WTC11 (cell line): ENCODE data around the gene AMBRA1.

Experiments used
- ELF4 ChIP-seq: sonication (generic); formaldehyde crosslinking; IDR thresholded peaks from 2 replicates; pipeline ENCODE4 v1.8.1; 2022; ENCODE audit warnings: low read depth, mild to moderate bottlenecking, moderate library complexity, missing genetic modification reagents
- JUN ChIP-seq: sonication (generic); formaldehyde crosslinking; IDR thresholded peaks from 2 replicates; pipeline ENCODE4 v1.8.0; 2023; ENCODE audit warnings: mild to moderate bottlenecking, missing genetic modification reagents
- ZNF232 ChIP-seq: sonication (generic); formaldehyde crosslinking; IDR thresholded peaks from 2 replicates; pipeline ENCODE4 v1.8.0; 2022; ENCODE audit warnings: mild to moderate bottlenecking, missing genetic modification reagents
- TF ChIP-seq, protein P1 (sequence below): fragments of 200-600 bp; IDR thresholded peaks from 2 replicates; pipeline ENCODE4 v1.8.0; 2022; ENCODE audit warnings: antibody characterized with exemption
- TF ChIP-seq, protein P2 (sequence below): sonication (generic); formaldehyde crosslinking; IDR thresholded peaks from 2 replicates; pipeline ENCODE4 v1.8.0; 2022; ENCODE audit warnings: mild to moderate bottlenecking, missing genetic modification reagents
- TF ChIP-seq, protein P3 (sequence below): sonication (generic); formaldehyde crosslinking; IDR thresholded peaks from 2 replicates; pipeline ENCODE4 v1.8.1; 2023; ENCODE audit warnings: mild to moderate bottlenecking, missing genetic modification reagents, moderate library complexity
- TF ChIP-seq, protein P4 (sequence below): fragments of 250-450 bp; sonication (Bioruptor Pico); conservative IDR thresholded peaks from 2 replicates; pipeline ENCODE4 v1.9.0; 2021; ENCODE audit warnings: mild to moderate bottlenecking

GRCh38 chr11:46604796-46605195, 11.0 kb upstream of the AMBRA1 start:
- TF ChIP-seq, protein P1, sequence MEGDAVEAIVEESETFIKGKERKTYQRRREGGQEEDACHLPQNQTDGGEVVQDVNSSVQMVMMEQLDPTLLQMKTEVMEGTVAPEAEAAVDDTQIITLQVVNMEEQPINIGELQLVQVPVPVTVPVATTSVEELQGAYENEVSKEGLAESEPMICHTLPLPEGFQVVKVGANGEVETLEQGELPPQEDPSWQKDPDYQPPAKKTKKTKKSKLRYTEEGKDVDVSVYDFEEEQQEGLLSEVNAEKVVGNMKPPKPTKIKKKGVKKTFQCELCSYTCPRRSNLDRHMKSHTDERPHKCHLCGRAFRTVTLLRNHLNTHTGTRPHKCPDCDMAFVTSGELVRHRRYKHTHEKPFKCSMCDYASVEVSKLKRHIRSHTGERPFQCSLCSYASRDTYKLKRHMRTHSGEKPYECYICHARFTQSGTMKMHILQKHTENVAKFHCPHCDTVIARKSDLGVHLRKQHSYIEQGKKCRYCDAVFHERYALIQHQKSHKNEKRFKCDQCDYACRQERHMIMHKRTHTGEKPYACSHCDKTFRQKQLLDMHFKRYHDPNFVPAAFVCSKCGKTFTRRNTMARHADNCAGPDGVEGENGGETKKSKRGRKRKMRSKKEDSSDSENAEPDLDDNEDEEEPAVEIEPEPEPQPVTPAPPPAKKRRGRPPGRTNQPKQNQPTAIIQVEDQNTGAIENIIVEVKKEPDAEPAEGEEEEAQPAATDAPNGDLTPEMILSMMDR, result no peak
- TF ChIP-seq, protein P2, sequence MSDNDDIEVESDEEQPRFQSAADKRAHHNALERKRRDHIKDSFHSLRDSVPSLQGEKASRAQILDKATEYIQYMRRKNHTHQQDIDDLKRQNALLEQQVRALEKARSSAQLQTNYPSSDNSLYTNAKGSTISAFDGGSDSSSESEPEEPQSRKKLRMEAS, result no peak
- TF ChIP-seq, protein P3, sequence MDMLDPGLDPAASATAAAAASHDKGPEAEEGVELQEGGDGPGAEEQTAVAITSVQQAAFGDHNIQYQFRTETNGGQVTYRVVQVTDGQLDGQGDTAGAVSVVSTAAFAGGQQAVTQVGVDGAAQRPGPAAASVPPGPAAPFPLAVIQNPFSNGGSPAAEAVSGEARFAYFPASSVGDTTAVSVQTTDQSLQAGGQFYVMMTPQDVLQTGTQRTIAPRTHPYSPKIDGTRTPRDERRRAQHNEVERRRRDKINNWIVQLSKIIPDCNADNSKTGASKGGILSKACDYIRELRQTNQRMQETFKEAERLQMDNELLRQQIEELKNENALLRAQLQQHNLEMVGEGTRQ (CRISPR knock-in tag), result no peak
- TF ChIP-seq, protein P4, sequence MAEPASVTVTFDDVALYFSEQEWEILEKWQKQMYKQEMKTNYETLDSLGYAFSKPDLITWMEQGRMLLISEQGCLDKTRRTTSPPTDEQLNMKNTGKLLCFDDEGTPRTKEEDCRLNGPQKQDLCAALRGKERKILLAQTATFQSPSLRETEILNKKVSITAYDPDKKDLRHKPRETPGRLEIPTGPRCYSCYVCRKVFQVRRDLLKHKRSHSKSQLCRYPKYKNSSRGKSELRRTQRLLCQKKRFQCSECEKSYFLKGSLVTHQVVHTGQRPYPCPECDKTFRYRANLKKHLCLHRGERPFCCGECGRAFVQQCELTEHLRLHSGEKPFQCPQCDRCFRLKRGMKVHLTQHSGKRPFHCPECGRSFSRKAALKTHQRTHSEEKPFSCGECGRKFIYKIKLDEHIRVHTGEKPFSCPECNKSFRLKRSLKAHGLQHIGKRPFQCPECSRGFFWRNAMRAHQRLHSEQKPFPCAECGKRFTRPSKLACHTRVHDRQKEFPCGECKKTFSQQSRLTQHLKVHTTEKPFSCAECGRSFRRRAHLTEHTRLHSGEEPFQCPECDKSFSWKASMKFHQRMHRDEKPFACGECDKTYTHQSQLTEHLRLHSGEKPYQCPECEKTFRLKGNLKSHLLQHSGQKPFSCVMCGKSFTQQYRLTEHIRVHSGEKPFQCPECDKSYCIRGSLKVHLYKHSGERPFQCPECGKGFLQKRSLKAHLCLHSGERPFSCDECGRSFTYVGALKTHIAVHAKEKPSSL (CRISPR knock-in tag), result no peak
- TF ChIP-seq ZNF232, result no peak
- TF ChIP-seq ELF4 (CRISPR knock-in tag), result no peak
- no peak for TF ChIP-seq JUN (CRISPR knock-in tag)
